ENCODE measurements around the gene TMEM119. TPM values are rescaled to one million over a fixed set of nuclear protein-coding genes. Genes with fewer than 3 reads are reported as not detected.

Gene TMEM119
- total and polyA plus RNA-seq, 10 of the 15 experiments (the other 5 are each of a cell fraction or from before 2014, with no cell fraction given) = 0.11 to 0.44 (median 0.19) TPM; not detected in 5

- no peak for TF ChIP-seq RELA (IDR thresholded peaks at IDR 0.05; ENCODE audit: borderline replicate concordance, partially characterized antibody)
- peak; percentile 77 for TF ChIP-seq MLLT1 (IDR thresholded peaks at IDR 0.05)
- peak; percentile 82 for TF ChIP-seq SMAD1 (IDR thresholded peaks at IDR 0.05; ENCODE audit: low read depth, partially characterized antibody)
- TF ChIP-seq STAT1 (conservative IDR thresholded peaks at IDR 0.05) = no peak
- TF ChIP-seq TBL1XR1 (IDR thresholded peaks at IDR 0.05; ENCODE audit: low read depth, low read length) = peak; percentile 72; the same call in 1 of the 2 replicates
- TF ChIP-seq LARP7 (IDR thresholded peaks at IDR 0.05) = peak; percentile 34; the same call in 1 of the 2 replicates
- 0 out of 2 replicates have a peak, but pooled peaks have one; percentile 63 for TF ChIP-seq ZNF592 (IDR thresholded peaks at IDR 0.05)
- peak; percentile 39 to 61; a peak in 2 of 4 replicates for TF ChIP-seq IKZF2 (IDR thresholded peaks at IDR 0.05)
- TF ChIP-seq USF2 (IDR thresholded peaks at IDR 0.05; ENCODE audit: borderline replicate concordance, low read depth, low read length) = no peak
- no peak for TF ChIP-seq BRCA1 (IDR thresholded peaks at IDR 0.05; ENCODE audit: low read depth, low read length)
- no peak for TF ChIP-seq ATF3 (IDR thresholded peaks at IDR 0.05; ENCODE audit: borderline replicate concordance, extremely low read depth, low read depth, low read length)
- TF ChIP-seq POLR2AphosphoS2 (IDR thresholded peaks at IDR 0.05; ENCODE audit: low read depth, low read length) = peak; percentile 53; the same call in 1 of the 2 replicates
- peak; percentile 59; the same call in 1 of the 2 replicates for TF ChIP-seq STAT3 (IDR thresholded peaks at IDR 0.05; ENCODE audit: low read depth, low read length)
- TF ChIP-seq PAX5 (IDR thresholded peaks at IDR 0.05; ENCODE audit: borderline replicate concordance, low read depth, low read length) = no peak
These were observed 34.6 kb downstream of the TMEM119 start (continued) for GRCh38 chr12:108563136-108563803.

All from GM12878 (cell line).